BE2C (cell line): ENCODE data around the gene COL16A1.

ENCODE experiments used
- DNase-seq: peaks from one replicate; pipeline ENCODE4 v3.0.0-alpha.2; 2020
- H3K27me3 ChIP-seq: fragments of 250-450 bp; sonication (Bioruptor Pico); 2 replicates; pipeline ENCODE4 v1.5.1; 2020; ENCODE audit warnings: mild to moderate bottlenecking
- H3K36me3 ChIP-seq: fragments of 250-450 bp; sonication (Bioruptor Pico); 2 replicates; pipeline ENCODE4 v1.5.1; 2020; ENCODE audit warnings: mild to moderate bottlenecking
- H3K4me1 ChIP-seq: fragments of 250-450 bp; sonication (Bioruptor Pico); 2 replicates; pipeline ENCODE4 v1.5.1; 2020
- H3K4me3 ChIP-seq: 2 replicates; pipeline ENCODE4 v1.5.1; 2011; ENCODE audit warnings: low read depth, low read length
- H3K9me3 ChIP-seq: fragments of 250-450 bp; sonication (Bioruptor Pico); 2 replicates; pipeline ENCODE4 v1.5.1; 2020
- TF ChIP-seq, protein P1 (sequence below): IDR thresholded peaks from 2 replicates; pipeline ENCODE4 v1.5.1; 2012; ENCODE audit warnings: mild to moderate bottlenecking, low read depth, low read length

The COL16A1 gene

DNA sequence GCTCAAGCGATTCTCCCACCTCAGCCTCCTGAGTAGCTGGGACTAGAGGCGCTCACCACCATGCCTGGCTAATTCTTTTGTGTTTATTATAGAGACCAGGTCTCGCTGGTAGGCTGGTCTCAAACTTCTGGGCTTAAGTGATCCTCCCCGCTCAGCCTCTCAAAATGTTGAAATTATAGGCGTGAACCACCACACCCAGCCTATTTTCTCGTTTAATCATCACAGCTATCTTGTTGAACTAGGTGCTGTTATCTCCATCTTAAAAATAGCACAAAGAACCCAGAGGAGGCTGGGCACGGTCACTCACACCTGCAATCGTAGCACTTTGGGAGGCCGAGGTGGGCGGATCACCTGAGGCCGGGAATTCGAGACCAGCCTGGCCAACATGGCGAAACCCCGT, 28.1 kb downstream of the COL16A1 start:
- Histone ChIP-seq H3K4me3 (no peak overlapping the region), H3K4me1 (no peaks in the 10 kb centered on the region; the same call in 1 of the 2 replicates), H3K36me3 (no peaks in the 10 kb centered on the region), H3K9me3 (no peaks in the 10 kb centered on the region), H3K27me3 (no peaks in the 10 kb centered on the region)
- DNase-seq, result no peak
- TF ChIP-seq, protein P1, sequence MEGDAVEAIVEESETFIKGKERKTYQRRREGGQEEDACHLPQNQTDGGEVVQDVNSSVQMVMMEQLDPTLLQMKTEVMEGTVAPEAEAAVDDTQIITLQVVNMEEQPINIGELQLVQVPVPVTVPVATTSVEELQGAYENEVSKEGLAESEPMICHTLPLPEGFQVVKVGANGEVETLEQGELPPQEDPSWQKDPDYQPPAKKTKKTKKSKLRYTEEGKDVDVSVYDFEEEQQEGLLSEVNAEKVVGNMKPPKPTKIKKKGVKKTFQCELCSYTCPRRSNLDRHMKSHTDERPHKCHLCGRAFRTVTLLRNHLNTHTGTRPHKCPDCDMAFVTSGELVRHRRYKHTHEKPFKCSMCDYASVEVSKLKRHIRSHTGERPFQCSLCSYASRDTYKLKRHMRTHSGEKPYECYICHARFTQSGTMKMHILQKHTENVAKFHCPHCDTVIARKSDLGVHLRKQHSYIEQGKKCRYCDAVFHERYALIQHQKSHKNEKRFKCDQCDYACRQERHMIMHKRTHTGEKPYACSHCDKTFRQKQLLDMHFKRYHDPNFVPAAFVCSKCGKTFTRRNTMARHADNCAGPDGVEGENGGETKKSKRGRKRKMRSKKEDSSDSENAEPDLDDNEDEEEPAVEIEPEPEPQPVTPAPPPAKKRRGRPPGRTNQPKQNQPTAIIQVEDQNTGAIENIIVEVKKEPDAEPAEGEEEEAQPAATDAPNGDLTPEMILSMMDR, result no peak

DNA sequence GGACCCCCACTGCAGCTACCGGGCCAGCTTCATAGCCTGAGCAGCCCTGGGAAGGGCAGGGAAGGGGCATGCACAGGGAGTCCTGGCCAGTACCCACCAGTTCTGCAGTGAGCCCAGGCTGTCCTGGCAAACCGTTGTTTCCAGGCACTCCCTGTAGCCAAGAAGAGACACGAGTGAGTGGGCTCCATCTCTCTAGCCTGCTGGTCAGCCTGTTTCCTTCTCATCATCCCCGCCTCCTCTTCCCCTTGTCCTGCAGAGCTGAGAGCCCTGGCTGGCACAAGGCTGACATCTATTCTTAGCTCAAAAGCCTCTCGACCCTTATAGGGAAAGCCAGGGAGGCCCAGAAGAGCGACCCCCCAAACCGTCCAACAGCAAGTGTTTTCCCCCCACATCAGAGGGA, 28.7 kb downstream of the COL16A1 start:
- TF ChIP-seq, protein P1, result no peak
- Histone ChIP-seq H3K27me3 (no peaks in the 10 kb centered on the region), H3K36me3 (no peaks in the 10 kb centered on the region)

DNA sequence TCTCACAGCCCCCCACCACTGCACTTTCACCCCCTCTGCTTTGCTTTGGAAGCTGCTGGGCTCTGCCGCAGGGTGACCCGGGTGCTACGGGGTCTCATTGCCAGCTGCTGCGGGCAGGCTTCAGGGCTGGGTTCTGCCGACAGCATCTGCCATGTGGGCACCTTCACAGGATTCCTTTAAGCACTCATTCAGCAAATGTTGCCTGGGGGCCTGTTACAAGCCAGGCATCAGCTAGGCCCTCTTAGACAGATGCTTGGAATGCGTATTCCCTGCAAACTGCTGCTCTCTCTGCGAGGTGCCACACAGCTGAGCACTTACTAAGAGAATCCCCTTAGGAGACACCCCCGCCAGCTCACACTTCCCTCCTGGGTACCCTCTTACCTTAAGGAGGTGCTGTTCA, 29.2 kb downstream of the COL16A1 start:
- TF ChIP-seq, protein P1, result no peak
- Histone ChIP-seq H3K9me3 (no peaks in the 10 kb centered on the region), H3K4me3 (no peak overlapping the region), H3K4me1 (peaks cover 6% of the 10 kb centered on the region; the same call in 1 of the 2 replicates), H3K36me3 (no peaks in the 10 kb centered on the region), H3K27me3 (no peaks in the 10 kb centered on the region)
- DNase-seq, result no peak

More for the DNA sequence above, 28.7 kb downstream of the COL16A1 start:
- H3K9me3 ChIP-seq, result no peaks in the 10 kb centered on the region
- no peak for DNase-seq
- H3K4me1 ChIP-seq, result peaks cover under 1% of the 10 kb centered on the region; the same call in 1 of the 2 replicates
- H3K4me3 ChIP-seq, result no peak overlapping the region

DNA sequence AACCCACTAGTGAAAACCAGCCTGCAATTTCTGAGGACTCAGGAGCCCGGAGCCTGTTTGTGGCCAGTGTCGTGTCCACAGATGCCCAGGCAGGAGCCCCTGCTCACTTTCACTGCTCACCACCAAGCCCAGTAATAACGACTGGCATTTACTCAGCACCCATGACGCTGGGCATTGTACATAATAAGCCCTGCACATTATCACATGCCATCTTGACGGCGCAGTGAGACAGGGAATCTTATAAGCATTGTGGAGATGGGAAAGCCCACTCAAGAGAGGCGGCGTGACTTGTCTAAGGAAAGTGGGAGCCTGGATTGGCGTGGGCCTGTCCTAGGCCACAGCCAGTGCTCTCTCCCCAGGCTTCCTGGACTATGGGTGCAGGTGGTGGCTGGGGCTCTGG, 30.4 kb downstream of the COL16A1 start:
- no peaks in the 10 kb centered on the region for H3K27me3 ChIP-seq
- no peak overlapping the region for H3K4me3 ChIP-seq
- TF ChIP-seq, protein P1, result no peak
- H3K36me3 ChIP-seq, result no peaks in the 10 kb centered on the region
- H3K4me1 ChIP-seq, result peaks cover 12% of the 10 kb centered on the region; the same call in 1 of the 2 replicates
- no peak for DNase-seq
- H3K9me3 ChIP-seq, result no peaks in the 10 kb centered on the region

DNA sequence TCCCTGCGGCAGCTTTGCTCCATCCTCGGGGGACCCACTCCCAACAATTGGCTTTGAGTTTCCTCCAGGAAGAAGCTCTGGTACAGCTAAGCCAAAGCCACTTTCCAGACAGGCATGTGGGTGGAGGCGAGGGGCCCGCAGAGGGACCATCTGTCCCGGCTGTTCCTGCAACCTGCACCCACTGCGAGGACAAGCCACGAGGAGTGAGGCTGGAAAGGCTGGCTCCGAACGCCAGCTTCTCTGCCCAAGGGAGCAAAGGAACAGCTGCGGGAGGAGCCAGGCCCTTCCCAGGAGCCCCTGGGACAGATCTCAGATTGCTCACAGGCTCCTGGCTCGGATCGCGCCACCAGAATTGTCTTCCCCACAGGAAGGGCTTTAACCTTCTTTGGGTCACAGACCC, 30.8 kb downstream of the COL16A1 start:
- Histone ChIP-seq H3K9me3 (no peaks in the 10 kb centered on the region), H3K4me3 (no peak overlapping the region), H3K27me3 (no peaks in the 10 kb centered on the region), H3K36me3 (no peaks in the 10 kb centered on the region), H3K4me1 (peaks cover 12% of the 10 kb centered on the region; the same call in 1 of the 2 replicates)
- peak; percentile 50 for DNase-seq
- TF ChIP-seq, protein P1, result no peak

DNA sequence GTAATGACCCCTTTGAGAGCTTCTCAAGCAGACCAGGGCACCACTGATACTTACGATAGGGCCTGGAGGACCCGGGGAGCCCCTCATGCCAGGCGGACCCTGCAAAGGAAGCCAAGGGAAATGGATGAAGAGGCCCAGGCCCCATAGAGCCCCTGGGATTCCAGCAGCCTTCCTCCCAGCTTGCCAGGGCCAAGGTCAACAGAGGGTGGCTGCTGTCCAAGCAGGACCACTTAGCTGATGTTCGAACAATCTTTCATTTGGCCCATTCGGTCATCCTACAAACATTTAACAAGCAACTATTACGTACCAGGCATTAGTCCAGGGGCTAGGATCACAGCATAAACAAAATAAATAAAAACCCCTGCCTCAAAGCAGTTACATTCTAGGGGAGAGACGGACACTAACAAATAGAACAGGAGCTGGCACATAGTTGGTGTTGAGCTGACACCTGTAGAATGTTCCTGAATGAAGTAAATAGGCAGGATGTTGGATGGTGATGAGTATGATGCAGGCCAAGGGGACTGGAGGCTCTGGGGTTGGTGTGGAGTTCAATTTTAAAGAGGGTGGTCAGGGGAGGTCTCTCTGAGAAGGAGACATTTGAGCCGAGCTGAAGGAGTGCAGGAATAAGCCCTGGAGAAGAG, 32.1 kb downstream of the COL16A1 start:
- no peaks in the 10 kb centered on the region for H3K27me3 ChIP-seq
- H3K9me3 ChIP-seq, result no peaks in the 10 kb centered on the region
- H3K36me3 ChIP-seq, result no peaks in the 10 kb centered on the region
- TF ChIP-seq, protein P1, result no peak
- no peak overlapping the region for H3K4me3 ChIP-seq
- no peak for DNase-seq
- H3K4me1 ChIP-seq, result peaks cover 12% of the 10 kb centered on the region; the same call in 1 of the 2 replicates
